HL-60 (cell line): Measurements from ENCODE around the gene AP1S3.

Experiments
- DNase-seq, 2 experiments: peaks; one replicate each; pipeline ENCODE4 v3.0.0-alpha.2; 2010 to 2020; ENCODE audit warnings: low read depth in 1 of 2, low spot score in 1 of 2
- H3K27ac ChIP-seq: fragments of 250-450 bp; sonication (Bioruptor Pico); replicated peaks from 2 replicates; pipeline ENCODE4 v1.5.1; 2020; ENCODE audit warnings: mild to moderate bottlenecking, moderate library complexity
- H3K27me3 ChIP-seq: fragments of 250-450 bp; sonication (Bioruptor Pico); 2 replicates; pipeline ENCODE4 v1.5.1; 2021; ENCODE audit warnings: mild to moderate bottlenecking, moderate library complexity; ENCODE audit not compliant: insufficient read depth, poor library complexity, severe bottlenecking
- H3K4me3 ChIP-seq: replicated peaks from 2 replicates; pipeline ENCODE4 v1.5.1; 2011; ENCODE audit warnings: mild to moderate bottlenecking, control low read depth, low read length; ENCODE audit not compliant: insufficient read depth
- GABPA ChIP-seq: IDR thresholded peaks from 2 replicates; pipeline ENCODE4 v1.6.1; 2012; ENCODE audit warnings: low read depth
- POLR2AphosphoS5 ChIP-seq: IDR thresholded peaks from 2 replicates; pipeline ENCODE4 v1.6.1; 2012; ENCODE audit warnings: low read depth
- SPI1 ChIP-seq: IDR thresholded peaks from 2 replicates; pipeline ENCODE4 v1.6.1; 2012; ENCODE audit warnings: low read depth, mild to moderate bottlenecking, borderline replicate concordance
- TF ChIP-seq, protein P1 (sequence below): IDR thresholded peaks from one replicate; pipeline ENCODE4 v1.5.1; 2011; ENCODE audit warnings: low read length, control low read depth, inconsistent platforms; ENCODE audit not compliant: insufficient read depth
- TF ChIP-seq, protein P2 (sequence below): IDR thresholded peaks from 2 replicates; pipeline ENCODE4 v1.6.1; 2012; ENCODE audit warnings: low read depth; ENCODE audit not compliant: insufficient replicate concordance

The AP1S3 gene

DNA sequence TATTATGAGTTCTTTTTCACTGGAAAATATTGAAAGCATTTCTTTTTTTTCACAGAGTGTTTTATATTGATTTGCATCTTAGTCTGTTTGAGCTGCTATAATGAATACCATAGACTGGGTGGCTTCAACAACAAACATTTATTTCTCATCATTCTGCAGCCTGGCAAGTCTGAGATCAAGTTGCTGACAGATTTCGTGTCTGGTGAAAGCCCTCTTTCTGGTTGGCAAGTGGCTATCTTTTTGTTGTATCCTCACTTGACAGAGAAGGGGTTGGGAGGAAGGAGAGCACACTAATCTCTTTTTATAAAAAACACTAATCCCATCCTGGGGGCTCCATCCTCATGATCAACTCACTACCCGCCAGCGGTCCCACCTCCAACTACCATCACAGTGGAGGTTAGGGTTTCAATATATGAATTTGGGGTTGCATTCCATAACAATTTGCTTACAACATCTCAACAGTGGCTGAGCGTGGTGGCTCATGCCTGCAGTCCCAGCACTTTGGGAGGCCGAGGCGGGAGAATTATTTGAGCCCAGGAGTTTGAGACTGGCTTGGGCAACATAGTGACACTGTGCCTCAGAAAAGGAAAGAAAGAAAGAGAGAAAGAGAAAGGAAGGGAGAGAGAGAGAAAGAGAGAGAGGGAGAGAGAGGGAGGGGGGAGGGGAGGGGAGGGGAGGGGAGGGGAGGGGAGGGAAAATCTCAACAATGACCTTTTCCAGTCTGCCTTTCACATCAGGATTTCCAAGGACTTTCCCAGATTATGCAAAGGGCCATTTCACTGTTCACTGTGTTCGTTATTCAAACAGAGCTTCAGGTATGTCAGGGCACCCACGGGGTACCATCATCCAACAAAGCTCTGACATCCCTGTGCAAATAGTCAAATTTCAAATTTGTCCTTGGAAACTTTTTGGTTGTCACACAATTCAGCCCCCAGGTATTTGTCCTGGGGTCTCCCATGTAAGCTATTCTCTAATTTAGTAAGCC, 111.1 kb downstream of the AP1S3 start:
- no peak overlapping the region for H3K4me3 ChIP-seq
- H3K27me3 ChIP-seq, result no peaks in the 10 kb centered on the region
- TF ChIP-seq GABPA, result no peak
- TF ChIP-seq SPI1, result no peak
- no peak for TF ChIP-seq POLR2AphosphoS5
- TF ChIP-seq, protein P1, sequence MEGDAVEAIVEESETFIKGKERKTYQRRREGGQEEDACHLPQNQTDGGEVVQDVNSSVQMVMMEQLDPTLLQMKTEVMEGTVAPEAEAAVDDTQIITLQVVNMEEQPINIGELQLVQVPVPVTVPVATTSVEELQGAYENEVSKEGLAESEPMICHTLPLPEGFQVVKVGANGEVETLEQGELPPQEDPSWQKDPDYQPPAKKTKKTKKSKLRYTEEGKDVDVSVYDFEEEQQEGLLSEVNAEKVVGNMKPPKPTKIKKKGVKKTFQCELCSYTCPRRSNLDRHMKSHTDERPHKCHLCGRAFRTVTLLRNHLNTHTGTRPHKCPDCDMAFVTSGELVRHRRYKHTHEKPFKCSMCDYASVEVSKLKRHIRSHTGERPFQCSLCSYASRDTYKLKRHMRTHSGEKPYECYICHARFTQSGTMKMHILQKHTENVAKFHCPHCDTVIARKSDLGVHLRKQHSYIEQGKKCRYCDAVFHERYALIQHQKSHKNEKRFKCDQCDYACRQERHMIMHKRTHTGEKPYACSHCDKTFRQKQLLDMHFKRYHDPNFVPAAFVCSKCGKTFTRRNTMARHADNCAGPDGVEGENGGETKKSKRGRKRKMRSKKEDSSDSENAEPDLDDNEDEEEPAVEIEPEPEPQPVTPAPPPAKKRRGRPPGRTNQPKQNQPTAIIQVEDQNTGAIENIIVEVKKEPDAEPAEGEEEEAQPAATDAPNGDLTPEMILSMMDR, result no peak
- TF ChIP-seq, protein P2, sequence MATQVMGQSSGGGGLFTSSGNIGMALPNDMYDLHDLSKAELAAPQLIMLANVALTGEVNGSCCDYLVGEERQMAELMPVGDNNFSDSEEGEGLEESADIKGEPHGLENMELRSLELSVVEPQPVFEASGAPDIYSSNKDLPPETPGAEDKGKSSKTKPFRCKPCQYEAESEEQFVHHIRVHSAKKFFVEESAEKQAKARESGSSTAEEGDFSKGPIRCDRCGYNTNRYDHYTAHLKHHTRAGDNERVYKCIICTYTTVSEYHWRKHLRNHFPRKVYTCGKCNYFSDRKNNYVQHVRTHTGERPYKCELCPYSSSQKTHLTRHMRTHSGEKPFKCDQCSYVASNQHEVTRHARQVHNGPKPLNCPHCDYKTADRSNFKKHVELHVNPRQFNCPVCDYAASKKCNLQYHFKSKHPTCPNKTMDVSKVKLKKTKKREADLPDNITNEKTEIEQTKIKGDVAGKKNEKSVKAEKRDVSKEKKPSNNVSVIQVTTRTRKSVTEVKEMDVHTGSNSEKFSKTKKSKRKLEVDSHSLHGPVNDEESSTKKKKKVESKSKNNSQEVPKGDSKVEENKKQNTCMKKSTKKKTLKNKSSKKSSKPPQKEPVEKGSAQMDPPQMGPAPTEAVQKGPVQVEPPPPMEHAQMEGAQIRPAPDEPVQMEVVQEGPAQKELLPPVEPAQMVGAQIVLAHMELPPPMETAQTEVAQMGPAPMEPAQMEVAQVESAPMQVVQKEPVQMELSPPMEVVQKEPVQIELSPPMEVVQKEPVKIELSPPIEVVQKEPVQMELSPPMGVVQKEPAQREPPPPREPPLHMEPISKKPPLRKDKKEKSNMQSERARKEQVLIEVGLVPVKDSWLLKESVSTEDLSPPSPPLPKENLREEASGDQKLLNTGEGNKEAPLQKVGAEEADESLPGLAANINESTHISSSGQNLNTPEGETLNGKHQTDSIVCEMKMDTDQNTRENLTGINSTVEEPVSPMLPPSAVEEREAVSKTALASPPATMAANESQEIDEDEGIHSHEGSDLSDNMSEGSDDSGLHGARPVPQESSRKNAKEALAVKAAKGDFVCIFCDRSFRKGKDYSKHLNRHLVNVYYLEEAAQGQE, result no peak
- no peak for DNase-seq
- H3K27ac ChIP-seq, result no peak overlapping the region

DNA sequence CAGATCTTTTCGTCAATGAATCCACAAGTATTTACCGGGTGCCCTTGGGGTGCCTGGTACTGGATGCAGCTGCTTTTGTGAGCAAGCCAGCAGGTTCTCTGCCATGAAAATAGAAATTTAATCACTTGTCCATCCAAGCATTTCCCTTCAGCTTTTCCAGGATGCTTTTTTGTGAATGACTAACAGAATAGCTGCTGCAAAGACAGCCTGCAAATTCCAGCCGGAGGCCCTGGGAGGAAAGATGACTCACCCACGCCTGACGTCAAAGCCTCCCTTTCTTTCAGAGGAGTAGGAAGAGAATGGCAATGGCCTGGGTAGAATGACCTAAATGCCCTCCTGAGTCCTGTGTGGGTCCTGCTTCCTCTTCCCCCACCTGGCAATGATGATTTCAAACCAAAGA, 111.9 kb downstream of the AP1S3 start:
- DNase-seq, result peak; percentile 5 to 17
- TF ChIP-seq GABPA, result no peak
- TF ChIP-seq POLR2AphosphoS5, result no peak
- TF ChIP-seq SPI1, result no peak
- TF ChIP-seq, protein P1, result no peak
- TF ChIP-seq, protein P2, result no peak
- no peak overlapping the region for H3K27ac ChIP-seq
- no peaks in the 10 kb centered on the region for H3K27me3 ChIP-seq
- H3K4me3 ChIP-seq, result no peak overlapping the region

DNA sequence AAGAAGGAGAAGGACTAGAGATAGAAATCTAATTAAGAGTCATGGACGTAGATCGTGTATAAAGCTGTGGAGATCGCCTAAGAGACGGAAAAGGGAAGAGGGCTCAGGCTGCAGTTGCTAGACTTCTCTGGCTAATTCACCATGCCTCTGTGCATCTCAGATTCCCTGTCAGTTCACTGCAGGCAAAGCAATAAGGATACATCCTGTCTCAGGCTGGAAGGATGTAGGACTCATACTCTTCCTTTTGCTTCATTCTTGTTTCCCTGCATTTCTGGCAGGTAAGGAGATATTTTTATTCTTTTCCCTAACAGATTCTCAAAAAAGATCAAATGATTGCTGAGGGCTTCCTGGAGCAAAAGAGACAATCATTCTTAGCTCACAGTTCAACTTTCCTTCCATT, 112.5 kb downstream of the AP1S3 start:
- Histone ChIP-seq H3K27ac (no peak overlapping the region), H3K4me3 (no peak overlapping the region)
- TF ChIP-seq POLR2AphosphoS5 (no peak), SPI1 (no peak), GABPA (no peak)
- TF ChIP-seq, protein P2, result no peak
- TF ChIP-seq, protein P1, result no peak

More for the DNA sequence above, 112.5 kb downstream of the AP1S3 start:
- DNase-seq, result no peak
- H3K27me3 ChIP-seq, result no peaks in the 10 kb centered on the region
